Activated T-helper 2 cell treated with anti-CD3 and anti-CD28 coated beads, Interferon-gamma antibody, Interleukin-2, Interleukin-4, amounts not matched to agents 10 μg/mL and 5 μg/mL and 100 μg/mL, durations not matched to agents 14 hours and 24 hours and 36 hours (primary cell): ENCODE measurements around the gene ST14. TPM values are rescaled to one million over a fixed set of nuclear protein-coding genes. Genes with fewer than 3 reads are reported as not detected.

Source experiments
- DNase-seq: peaks from one replicate; pipeline ENCODE4 v3.0.0; 2021; ENCODE audit warnings: low spot score
- H3K27ac Mint-ChIP-seq: one replicate; pipeline ENCODE4 v1.8.0; 2021; ENCODE audit warnings: mixed read lengths
- H3K27me3 Mint-ChIP-seq: one replicate; pipeline ENCODE4 v1.8.0; 2021; ENCODE audit warnings: low read depth, mixed read lengths
- H3K36me3 Mint-ChIP-seq: one replicate; pipeline ENCODE4 v1.8.0; 2021; ENCODE audit warnings: low read depth, mixed read lengths
- H3K4me1 Mint-ChIP-seq: one replicate; pipeline ENCODE4 v1.8.0; 2021; ENCODE audit warnings: low read depth, mixed read lengths
- H3K4me3 Mint-ChIP-seq: one replicate; pipeline ENCODE4 v1.8.0; 2021; ENCODE audit warnings: low read depth, mild to moderate bottlenecking, moderate library complexity, mixed read lengths
- H3K9me3 Mint-ChIP-seq: one replicate; pipeline ENCODE4 v1.8.0; 2021; ENCODE audit warnings: mixed read lengths
- intact Hi-C: fragments of 100-400 bp; cut with micrococcal nuclease; formaldehyde crosslinking; loops from one replicate; pipeline ENCODE4 v1.15.1; 2023
- total RNA-seq: library from RNA; stranded (reverse); gene quantifications from 2 replicates; pipeline ENCODE4 v1.2.3, GENCODE V29; 2022

ST14 gene
- total RNA-seq, 1 donor from 2014 or later: 0.09 TPM

DNA sequence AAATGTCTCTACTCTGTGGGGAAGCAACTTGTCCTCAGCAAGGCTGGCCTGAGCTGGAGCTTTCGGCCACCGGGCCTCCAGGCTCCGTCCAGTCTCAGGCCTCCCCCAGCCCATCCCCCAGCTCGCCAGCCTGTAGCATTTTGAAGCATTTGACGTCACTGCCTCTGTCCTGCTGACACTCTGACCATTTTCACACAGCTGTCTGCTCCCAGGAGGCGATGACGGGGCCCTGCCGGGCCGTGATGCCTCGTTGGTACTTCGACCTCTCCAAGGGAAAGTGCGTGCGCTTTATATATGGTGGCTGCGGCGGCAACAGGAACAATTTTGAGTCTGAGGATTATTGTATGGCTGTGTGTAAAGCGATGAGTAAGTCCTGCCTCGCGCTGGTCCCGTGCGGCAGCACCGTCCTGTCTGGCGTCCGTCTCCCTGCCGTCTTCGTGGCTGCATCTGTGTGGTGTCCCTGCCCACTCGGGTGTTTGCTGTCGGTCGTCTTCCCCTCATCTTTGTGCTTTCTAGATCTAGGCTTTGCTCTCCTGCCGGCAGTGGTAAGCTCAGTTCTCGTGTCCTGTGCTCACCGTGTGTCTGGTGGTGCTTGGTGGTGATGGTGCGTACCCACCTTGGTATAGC, 36.1 kb upstream of the ST14 start:
- no peak for DNase-seq
- Mint-ChIP-seq H3K27ac (no peak overlapping the region), H3K4me1 (peaks cover 35% of the 10 kb centered on the region), H3K9me3 (no peaks in the 10 kb centered on the region), H3K4me3 (no peak overlapping the region), H3K27me3 (peaks cover 12% of the 10 kb centered on the region), H3K36me3 (peaks cover 33% of the 10 kb centered on the region)
- intact Hi-C loops: no loop called here

DNA sequence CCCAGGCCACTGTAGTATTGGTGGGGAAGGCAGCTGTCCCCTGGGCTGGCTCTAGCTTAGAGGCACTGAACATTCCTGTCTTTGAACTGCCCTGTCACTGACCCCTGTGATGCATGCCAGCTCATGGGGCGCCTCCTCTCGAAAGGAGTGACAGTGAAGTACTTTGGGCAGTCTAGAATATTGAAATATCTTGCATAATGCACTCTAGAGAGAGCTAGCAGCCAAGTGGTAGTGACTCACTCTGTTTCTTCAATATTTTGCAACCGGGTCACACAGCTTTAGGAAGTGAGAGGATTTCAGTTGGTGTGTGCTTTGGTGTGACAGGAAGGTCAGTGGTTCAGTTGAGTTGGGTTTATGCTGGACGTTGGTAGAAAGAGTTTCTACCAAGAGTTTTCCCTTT, 35.5 kb upstream of the ST14 start:
- no peak for DNase-seq
- Mint-ChIP-seq H3K4me3 (no peak overlapping the region), H3K27ac (no peak overlapping the region), H3K4me1 (peaks cover 29% of the 10 kb centered on the region), H3K9me3 (no peaks in the 10 kb centered on the region), H3K27me3 (peaks cover 11% of the 10 kb centered on the region), H3K36me3 (peaks cover 37% of the 10 kb centered on the region)
- intact Hi-C loops: no loop called here

DNA sequence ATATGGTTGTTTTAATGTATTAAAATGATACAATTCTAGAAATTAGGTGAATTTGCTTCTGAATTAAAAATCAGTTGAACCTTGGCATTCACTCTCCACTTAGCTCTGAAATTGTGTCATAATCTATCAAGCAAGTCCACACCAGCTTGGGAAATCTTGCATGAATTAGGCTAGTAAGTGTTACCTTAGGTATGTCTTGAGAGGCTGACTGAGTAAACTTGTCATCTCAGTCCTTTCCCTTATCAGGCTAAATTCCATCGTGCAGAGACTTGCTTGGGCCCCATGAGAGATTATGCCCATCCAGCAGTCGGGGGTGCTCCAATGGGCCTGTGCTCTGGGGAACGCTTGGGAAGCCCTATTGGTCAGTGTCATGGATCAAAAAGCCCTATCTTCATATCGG, 33.9 kb upstream of the ST14 start:
- Mint-ChIP-seq H3K4me3 (no peak overlapping the region), H3K36me3 (peaks cover 41% of the 10 kb centered on the region), H3K4me1 (peaks cover 21% of the 10 kb centered on the region), H3K27ac (no peak overlapping the region), H3K9me3 (no peaks in the 10 kb centered on the region), H3K27me3 (no peaks in the 10 kb centered on the region)
- no peak for DNase-seq
- intact Hi-C loops: no loop called here

DNA sequence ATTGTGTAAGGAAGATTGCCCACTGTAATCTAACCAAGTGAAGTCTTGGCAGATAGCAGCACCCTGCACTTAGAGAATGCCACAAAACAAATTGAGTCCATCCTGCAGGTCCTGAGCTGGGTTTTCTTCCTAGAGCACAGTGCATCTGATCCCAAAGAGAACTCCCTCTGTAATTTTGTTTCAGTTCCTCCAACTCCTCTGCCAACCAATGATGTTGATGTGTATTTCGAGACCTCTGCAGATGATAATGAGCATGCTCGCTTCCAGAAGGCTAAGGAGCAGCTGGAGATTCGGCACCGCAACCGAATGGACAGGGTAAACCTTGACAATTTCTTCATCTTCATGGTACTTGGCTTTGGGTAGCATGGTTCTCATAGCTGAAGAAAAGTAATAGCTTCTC, 33.1 kb upstream of the ST14 start:
- H3K4me3 Mint-ChIP-seq: no peak overlapping the region
- intact Hi-C loops: no loop called here
- peaks cover 39% of the 10 kb centered on the region for H3K36me3 Mint-ChIP-seq
- H3K27ac Mint-ChIP-seq: no peak overlapping the region
- H3K9me3 Mint-ChIP-seq: no peaks in the 10 kb centered on the region
- no peak for DNase-seq
- peaks cover 13% of the 10 kb centered on the region for H3K4me1 Mint-ChIP-seq
- no peaks in the 10 kb centered on the region for H3K27me3 Mint-ChIP-seq

DNA sequence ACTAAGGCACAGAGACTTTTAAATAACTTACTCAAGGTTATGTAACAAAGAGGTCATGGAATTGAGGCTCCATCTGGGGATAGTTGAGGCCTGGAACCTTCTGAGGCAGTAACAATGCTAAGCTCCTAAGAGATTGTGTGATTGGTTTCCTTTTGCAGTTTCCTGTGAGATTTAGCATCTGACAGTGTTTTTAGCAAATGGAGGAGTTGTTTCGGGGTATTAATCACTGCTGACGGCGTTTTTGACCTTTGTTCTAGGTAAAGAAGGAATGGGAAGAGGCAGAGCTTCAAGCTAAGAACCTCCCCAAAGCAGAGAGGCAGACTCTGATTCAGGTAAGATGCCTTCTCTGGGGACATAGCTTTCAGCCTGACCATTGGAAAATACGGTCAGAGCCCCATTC, 32.1 kb upstream of the ST14 start:
- Mint-ChIP-seq H3K9me3 (no peaks in the 10 kb centered on the region), H3K36me3 (peaks cover 37% of the 10 kb centered on the region), H3K4me1 (peaks cover 3% of the 10 kb centered on the region), H3K27ac (no peak overlapping the region), H3K4me3 (no peak overlapping the region), H3K27me3 (no peaks in the 10 kb centered on the region)
- intact Hi-C loops: no loop called here
- no peak for DNase-seq

DNA sequence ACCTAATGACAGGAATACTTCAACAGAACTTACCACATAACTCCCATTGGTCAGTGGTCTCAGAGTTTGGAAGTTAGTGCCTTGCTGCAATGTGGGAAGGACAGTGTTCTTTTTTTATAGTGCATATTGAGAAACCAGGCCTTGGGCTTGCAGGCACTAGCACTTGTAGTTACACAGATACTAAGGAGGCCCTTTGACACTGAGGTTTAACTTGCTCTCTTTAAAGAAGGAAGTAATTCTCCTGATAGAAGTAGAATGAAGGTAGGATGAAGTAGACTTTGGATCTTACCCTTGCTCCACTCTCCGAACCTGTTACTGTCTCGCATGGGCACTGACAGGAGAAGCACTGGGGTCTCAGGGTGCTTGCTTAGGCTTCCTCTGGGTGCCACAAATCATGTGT, 31.0 kb upstream of the ST14 start:
- DNase-seq: no peak
- Mint-ChIP-seq H3K27ac (no peak overlapping the region), H3K4me1 (no peaks in the 10 kb centered on the region), H3K36me3 (peaks cover 26% of the 10 kb centered on the region), H3K27me3 (no peaks in the 10 kb centered on the region), H3K9me3 (no peaks in the 10 kb centered on the region), H3K4me3 (no peak overlapping the region)
- intact Hi-C loops: no loop called here

DNA sequence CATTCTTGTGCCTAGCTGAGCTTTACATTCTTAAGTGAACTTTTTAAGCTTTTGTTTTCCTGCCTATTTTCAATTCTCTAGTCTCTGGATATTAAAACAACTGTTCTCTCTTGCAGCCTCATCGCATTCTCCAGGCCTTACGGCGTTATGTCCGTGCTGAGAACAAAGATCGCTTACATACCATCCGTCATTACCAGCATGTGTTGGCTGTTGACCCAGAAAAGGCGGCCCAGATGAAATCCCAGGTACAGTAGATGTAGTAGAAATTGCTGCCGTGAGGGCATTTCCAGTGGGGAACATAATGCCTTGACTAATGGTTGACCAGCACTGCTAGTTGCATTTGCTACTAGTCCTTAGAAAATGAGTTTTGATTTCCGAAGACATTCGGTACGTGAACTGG, 29.7 kb upstream of the ST14 start:
- Mint-ChIP-seq H3K9me3 (no peaks in the 10 kb centered on the region), H3K27ac (no peak overlapping the region), H3K36me3 (peaks cover 20% of the 10 kb centered on the region), H3K4me1 (no peaks in the 10 kb centered on the region), H3K4me3 (no peak overlapping the region), H3K27me3 (no peaks in the 10 kb centered on the region)
- intact Hi-C loops: no loop called here
- DNase-seq: no peak

DNA sequence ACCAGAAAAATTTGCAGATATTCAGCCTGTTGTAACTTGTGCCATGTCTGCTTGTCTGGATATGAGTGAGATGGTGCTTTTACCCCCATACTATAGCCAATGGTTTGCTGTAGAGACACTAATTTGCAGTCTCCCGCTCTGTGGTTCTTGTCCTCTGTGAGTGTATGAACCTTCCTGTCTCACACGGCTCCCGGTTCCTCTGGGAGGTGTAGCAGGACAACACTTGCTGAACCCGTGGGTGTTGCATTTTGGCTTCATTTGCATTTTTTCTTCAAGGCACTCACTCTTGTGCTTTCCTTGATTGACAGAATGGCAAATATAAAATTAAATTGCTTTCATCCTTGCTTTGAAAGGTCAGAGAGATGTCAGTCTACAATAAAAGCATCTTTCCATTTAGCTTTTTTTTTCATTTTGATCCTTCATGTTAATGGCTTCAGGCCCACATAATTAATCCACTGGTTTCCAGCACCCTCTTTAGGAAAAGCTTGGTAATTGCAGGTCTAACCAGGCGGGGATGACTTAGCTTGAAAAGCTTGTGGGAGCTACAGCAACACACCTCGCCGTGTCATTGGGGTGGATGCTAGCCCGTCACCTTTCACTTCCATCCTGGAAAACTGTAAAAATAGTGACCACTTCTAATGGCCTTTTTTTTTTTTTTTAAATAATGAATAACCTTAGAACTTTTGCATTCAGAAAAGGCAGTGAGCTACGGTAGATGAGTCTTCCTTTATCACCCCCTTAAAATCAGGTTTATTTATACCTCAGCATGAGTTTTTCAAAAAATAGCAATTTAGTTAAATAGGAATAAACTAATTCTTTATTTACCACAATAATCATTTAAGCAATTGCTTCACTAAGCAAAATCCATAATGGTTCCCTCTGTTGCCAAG, 27.4 kb upstream of the ST14 start:
- Mint-ChIP-seq H3K27me3 (no peaks in the 10 kb centered on the region), H3K4me1 (no peaks in the 10 kb centered on the region), H3K36me3 (peaks cover 17% of the 10 kb centered on the region), H3K9me3 (no peaks in the 10 kb centered on the region), H3K27ac (no peak overlapping the region), H3K4me3 (no peak overlapping the region)
- intact Hi-C loops: loop anchor here (1.0 to 2.0 kb wide), 3 partner anchors 63 to 238 kb away; partner anchors contain the start of gene APLP2
- peak; percentile 34 for DNase-seq

DNA sequence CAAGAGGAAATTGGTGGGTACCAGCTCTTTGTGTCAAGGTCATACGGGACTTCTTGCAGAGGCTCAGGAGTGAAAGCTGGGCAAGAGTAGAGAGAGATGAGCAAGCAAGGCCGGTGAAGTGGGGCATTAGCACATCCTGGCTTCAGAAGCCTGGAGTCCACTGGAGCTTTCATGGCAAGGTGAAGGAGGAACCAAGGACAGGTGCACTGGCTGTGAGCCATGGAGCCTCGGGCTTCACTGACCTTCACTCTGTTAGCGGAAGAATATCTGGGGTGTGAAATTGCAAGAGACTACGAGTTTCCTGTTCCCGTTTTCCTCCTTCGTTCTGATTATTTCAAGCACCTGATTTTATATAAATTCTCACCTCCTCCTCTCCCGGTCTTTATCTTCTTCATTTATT, 25.9 kb upstream of the ST14 start:
- no peaks in the 10 kb centered on the region for H3K27me3 Mint-ChIP-seq
- no peak for DNase-seq
- peaks cover 17% of the 10 kb centered on the region for H3K36me3 Mint-ChIP-seq
- no peaks in the 10 kb centered on the region for H3K9me3 Mint-ChIP-seq
- no peaks in the 10 kb centered on the region for H3K4me1 Mint-ChIP-seq
- intact Hi-C loops: loop anchor here (2.0 kb wide), 1 partner anchor 65 kb away; the partner anchor contains the start of gene APLP2
- H3K4me3 Mint-ChIP-seq: no peak overlapping the region
- no peak overlapping the region for H3K27ac Mint-ChIP-seq

DNA sequence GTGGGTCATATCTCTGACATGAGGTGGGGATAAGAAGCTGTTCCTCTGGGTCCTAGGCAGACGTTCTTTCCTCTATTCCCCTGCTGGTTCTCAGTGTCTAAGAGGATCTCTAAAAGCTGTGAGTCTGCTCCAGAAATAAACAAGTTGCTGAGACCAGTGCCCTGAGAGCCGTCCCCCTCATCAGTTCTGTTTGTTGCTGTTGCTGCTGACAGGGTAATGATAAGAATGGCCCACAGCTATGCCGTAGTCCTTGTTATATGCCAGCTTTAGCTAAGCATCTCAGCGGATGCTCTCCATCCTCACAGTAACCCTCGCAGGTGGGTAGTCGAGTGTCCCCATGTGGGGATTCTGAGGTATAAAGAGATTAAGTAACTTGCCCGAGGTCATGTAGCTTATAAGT, 23.5 kb upstream of the ST14 start:
- no peak overlapping the region for H3K4me3 Mint-ChIP-seq
- no peak overlapping the region for H3K27ac Mint-ChIP-seq
- DNase-seq: no peak
- peaks cover 9% of the 10 kb centered on the region for H3K36me3 Mint-ChIP-seq
- no peaks in the 10 kb centered on the region for H3K9me3 Mint-ChIP-seq
- intact Hi-C loops: no loop called here
- H3K27me3 Mint-ChIP-seq: no peaks in the 10 kb centered on the region
- no peaks in the 10 kb centered on the region for H3K4me1 Mint-ChIP-seq

DNA sequence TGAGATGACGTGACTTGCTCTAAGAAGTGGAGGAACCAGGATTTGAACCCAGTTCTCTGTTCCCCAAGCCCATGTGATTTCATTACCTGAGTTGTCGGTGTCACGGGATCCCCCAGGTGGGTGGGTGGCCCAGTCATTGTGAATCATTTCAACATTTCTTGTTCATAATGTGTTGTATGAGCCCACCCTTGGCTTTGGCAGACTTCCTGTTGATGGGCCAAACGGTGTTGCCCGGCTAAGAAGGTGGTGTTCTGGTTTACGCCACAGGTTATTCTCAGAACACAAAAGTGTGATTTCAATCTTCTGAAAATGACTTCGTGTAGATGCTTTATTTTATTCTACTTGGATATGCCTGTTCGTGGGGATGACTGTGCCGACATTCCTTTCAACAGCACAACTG, 21.6 kb upstream of the ST14 start:
- intact Hi-C loops: no loop called here
- H3K27me3 Mint-ChIP-seq: no peaks in the 10 kb centered on the region
- peaks cover 2% of the 10 kb centered on the region for H3K36me3 Mint-ChIP-seq
- no peak overlapping the region for H3K27ac Mint-ChIP-seq
- no peak overlapping the region for H3K4me3 Mint-ChIP-seq
- DNase-seq: no peak
- H3K9me3 Mint-ChIP-seq: no peaks in the 10 kb centered on the region
- H3K4me1 Mint-ChIP-seq: no peaks in the 10 kb centered on the region

DNA sequence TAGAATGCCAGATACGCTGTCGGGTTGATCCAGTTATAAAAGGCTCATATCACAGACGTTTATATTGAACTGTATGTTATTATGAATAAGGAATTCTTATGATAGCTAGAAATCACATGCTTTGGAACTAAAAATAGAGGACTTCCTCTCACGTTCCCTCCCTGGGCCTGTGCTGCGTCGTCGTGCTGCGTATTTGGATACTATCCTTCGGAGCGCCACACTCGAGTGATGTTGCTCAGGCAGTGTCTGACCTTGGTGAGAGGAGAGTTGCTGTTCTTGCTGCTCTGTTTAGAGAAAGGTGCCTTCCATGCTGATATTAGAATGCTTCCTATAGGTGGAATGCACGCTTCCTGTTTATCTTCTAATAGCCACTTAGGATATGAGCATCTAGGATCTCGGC, 20.2 kb upstream of the ST14 start:
- Mint-ChIP-seq H3K9me3 (no peaks in the 10 kb centered on the region), H3K4me1 (no peaks in the 10 kb centered on the region), H3K27me3 (no peaks in the 10 kb centered on the region), H3K27ac (no peak overlapping the region), H3K36me3 (peaks cover 2% of the 10 kb centered on the region), H3K4me3 (no peak overlapping the region)
- intact Hi-C loops: no loop called here
- DNase-seq: no peak

DNA sequence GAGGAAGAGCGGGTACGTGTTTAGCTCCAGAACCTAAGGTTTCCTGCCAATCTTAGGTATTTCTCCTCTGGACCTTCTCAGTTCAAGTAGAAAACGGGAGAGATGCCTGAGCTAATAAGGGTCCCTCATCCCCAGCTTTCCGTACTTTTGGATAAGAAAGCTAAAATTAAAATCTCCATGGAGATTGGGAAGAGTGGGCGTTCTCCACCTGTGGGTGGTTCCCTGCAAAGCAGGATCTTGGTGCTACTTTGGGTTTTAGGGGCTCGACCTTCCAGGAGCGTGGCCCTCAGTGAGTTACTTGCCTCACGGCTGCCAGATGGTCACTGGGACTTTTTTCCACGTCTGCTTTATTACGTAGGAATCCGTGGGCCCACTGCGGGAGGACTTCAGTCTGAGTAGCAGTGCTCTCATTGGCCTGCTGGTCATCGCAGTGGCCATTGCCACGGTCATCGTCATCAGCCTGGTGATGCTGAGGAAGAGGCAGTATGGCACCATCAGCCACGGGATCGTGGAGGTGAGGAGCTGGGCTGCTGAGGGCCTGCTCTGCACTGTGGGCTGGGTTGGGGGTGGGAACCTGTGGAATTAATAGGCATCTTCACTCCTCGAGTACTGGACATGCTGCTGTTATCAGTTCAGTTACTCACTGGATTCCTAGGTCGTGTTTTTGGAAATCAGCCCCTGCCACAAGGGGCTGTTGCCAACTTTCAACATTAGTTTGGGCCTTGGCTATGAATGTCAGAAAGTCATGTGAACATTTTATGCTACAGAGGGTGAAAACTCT, 17.8 kb upstream of the ST14 start:
- DNase-seq: no peak
- no peak overlapping the region for H3K27ac Mint-ChIP-seq
- H3K4me3 Mint-ChIP-seq: no peak overlapping the region
- H3K27me3 Mint-ChIP-seq: no peaks in the 10 kb centered on the region
- no peaks in the 10 kb centered on the region for H3K9me3 Mint-ChIP-seq
- intact Hi-C loops: no loop called here
- peaks cover 3% of the 10 kb centered on the region for H3K36me3 Mint-ChIP-seq
- peaks cover 3% of the 10 kb centered on the region for H3K4me1 Mint-ChIP-seq
